K562 (cell line): ENCODE measurements around the gene TMC8. TPM values are rescaled to one million over a fixed set of nuclear protein-coding genes. Genes with fewer than 3 reads are reported as not detected.
A peak's percentile ranks its signal among the peaks of the same experiment; 100 is the strongest.

Experiments used
- ARHGAP35 ChIP-seq: fragments of 450-650 bp; IDR thresholded peaks from 2 replicates; pipeline ENCODE4 v1.6.1; 2018; ENCODE audit not compliant: partially characterized antibody
- ATF1 ChIP-seq, 2 experiments: fragments of 450-650 bp in 1 of 2; IDR thresholded peaks; 2 replicates each; pipeline ENCODE4 v1.6.1; 2016; ENCODE audit warnings: missing compliant biosample characterization in 1 of 2, missing genetic modification characterization in 1 of 2
- BRD9 ChIP-seq: fragments of 450-650 bp; IDR thresholded peaks from 2 replicates; pipeline ENCODE4 v1.6.1; 2018; ENCODE audit warnings: low read depth; ENCODE audit not compliant: partially characterized antibody
- DDX20 ChIP-seq: fragments of 450-650 bp; IDR thresholded peaks from 2 replicates; pipeline ENCODE4 v1.6.1; 2016; ENCODE audit warnings: missing genetic modification characterization, low read depth, mild to moderate bottlenecking, missing compliant biosample characterization, moderate library complexity
- ELF4 ChIP-seq: fragments of 450-650 bp; formaldehyde crosslinking; IDR thresholded peaks from 2 replicates; pipeline ENCODE4 v1.4.0; 2022; ENCODE audit warnings: missing genetic modification characterization
- ETV5 ChIP-seq: sonication (generic); formaldehyde crosslinking; IDR thresholded peaks from 2 replicates; pipeline ENCODE4 v1.4.0; 2020; ENCODE audit warnings: low read depth, mild to moderate bottlenecking, missing genetic modification reagents
- FIP1L1 ChIP-seq: fragments of 200-400 bp; formaldehyde crosslinking; IDR thresholded peaks from 2 replicates; pipeline ENCODE4 v1.6.1; 2018; ENCODE audit warnings: mild to moderate bottlenecking, low read depth, low read length; ENCODE audit not compliant: poor library complexity, severe bottlenecking
- GTF3C2 ChIP-seq: IDR thresholded peaks from 3 replicates; pipeline ENCODE4 v1.6.1; 2011; ENCODE audit warnings: borderline replicate concordance, mild to moderate bottlenecking, moderate library complexity; ENCODE audit not compliant: insufficient read length; ENCODE audit errors: extremely low read depth
- IRF1 ChIP-seq: sonication (generic); formaldehyde crosslinking; IDR thresholded peaks from 2 replicates; pipeline ENCODE4 v1.8.0; 2022; ENCODE audit warnings: missing genetic modification reagents, mild to moderate bottlenecking, borderline replicate concordance
- KLF13 ChIP-seq: fragments of 450-650 bp; IDR thresholded peaks from 2 replicates; pipeline ENCODE4 v1.6.1; 2016; ENCODE audit warnings: missing genetic modification characterization, low read depth, mild to moderate bottlenecking, missing compliant biosample characterization, moderate library complexity, borderline replicate concordance
- NFATC3 ChIP-seq: fragments of 450-650 bp; IDR thresholded peaks from 2 replicates; pipeline ENCODE4 v1.6.1; 2017; ENCODE audit warnings: mild to moderate bottlenecking
- NR0B1 ChIP-seq: fragments of 450-650 bp; IDR thresholded peaks from one replicate; pipeline ENCODE4 v1.6.1; 2018; ENCODE audit warnings: mild to moderate bottlenecking, moderate library complexity; ENCODE audit not compliant: partially characterized antibody
- POLR3G ChIP-seq: IDR thresholded peaks from 2 replicates; pipeline ENCODE4 v1.6.1; 2011; ENCODE audit not compliant: insufficient read length, insufficient replicate concordance; ENCODE audit errors: extremely low read depth
- PTRF ChIP-seq: fragments of 450-650 bp; IDR thresholded peaks from 2 replicates; pipeline ENCODE4 v1.6.1; 2016; ENCODE audit warnings: mild to moderate bottlenecking, missing genetic modification characterization, missing compliant biosample characterization
- RBFOX2 ChIP-seq: fragments of 200-400 bp; formaldehyde crosslinking; IDR thresholded peaks from 2 replicates; pipeline ENCODE4 v1.6.1; 2017; ENCODE audit warnings: low read depth, mild to moderate bottlenecking, low read length, moderate library complexity
- SIX5 ChIP-seq, 2 experiments: IDR thresholded peaks; 2 replicates each; pipeline ENCODE4 v1.6.1; 2011; ENCODE audit warnings: low read length in 2 of 2, borderline replicate concordance in 1 of 2, low read depth in 1 of 2, mild to moderate bottlenecking in 1 of 2, moderate library complexity in 1 of 2; ENCODE audit not compliant: insufficient read depth in 1 of 2
- SMAD1 ChIP-seq: fragments of 150-350 bp; IDR thresholded peaks from 2 replicates; pipeline ENCODE4 v1.6.1; 2014; ENCODE audit warnings: low read length, low read depth; ENCODE audit not compliant: partially characterized antibody
- SNIP1 ChIP-seq: fragments of 450-650 bp; IDR thresholded peaks from 2 replicates; pipeline ENCODE4 v1.7.1; 2017; ENCODE audit warnings: low read depth, mild to moderate bottlenecking
- TAF7 ChIP-seq: fragments of 450-650 bp; IDR thresholded peaks from 2 replicates; pipeline ENCODE4 v1.6.1; 2016; ENCODE audit warnings: missing genetic modification characterization, missing compliant biosample characterization
- THRAP3 ChIP-seq: fragments of 450-650 bp; IDR thresholded peaks from 2 replicates; pipeline ENCODE4 v1.6.1; 2016; ENCODE audit warnings: mild to moderate bottlenecking, inconsistent platforms, borderline replicate concordance
- ZFP1 ChIP-seq: fragments of 450-650 bp; formaldehyde crosslinking; IDR thresholded peaks from 2 replicates; pipeline ENCODE4 v1.4.0; 2020; ENCODE audit warnings: mild to moderate bottlenecking, mixed read lengths
- ZNF282 ChIP-seq: sonication (generic); formaldehyde crosslinking; IDR thresholded peaks from 2 replicates; pipeline ENCODE4 v1.8.1; 2023; ENCODE audit warnings: missing genetic modification reagents
- ZNF561 ChIP-seq: fragments of 450-650 bp; formaldehyde crosslinking; conservative IDR thresholded peaks from 2 replicates; pipeline ENCODE4 v1.4.0; 2020; ENCODE audit warnings: mild to moderate bottlenecking, moderate library complexity
- polyA plus RNA-seq, 8 experiments: library from polyadenylated mRNA; depleted of rRNA in 4 of 8; stranded (reverse) in 5 of 8; unstranded in 3 of 8; fragments of >200 nt; fragmentation: Nextera tagmentation in 2 of 8; fragmentation: Illumina TruSeq in 1 of 8; extraction: Ambion mirVana in 2 of 8; extraction: Trizol in 1 of 8; gene quantifications; 2 replicates each; pipeline versions ENCODE4 v1.2.1 to v1.2.3, GENCODE V29; 2011 to 2014; ENCODE audit warnings: inconsistent platforms in 1 of 8, missing spikeins in 1 of 8
- total RNA-seq, 7 experiments: library from RNA; depleted of rRNA in 6 of 7; stranded (reverse); fragments of >200 nt in 6 of 7; fragmentation: Illumina TruSeq in 2 of 7; extraction: Trizol in 2 of 7; gene quantifications; 2 replicates each; pipeline versions ENCODE4 v1.2.1 to v1.2.3, GENCODE V29; 2011 to 2021; ENCODE audit warnings: low replicate concordance in 1 of 7

TMC8 gene
- total and polyA plus RNA-seq, 9 of the 15 experiments (the other 6 are each of a cell fraction or from before 2014, with no cell fraction given), result 0.13 to 10.9 (median 2.8) TPM

- no peak for TF ChIP-seq IRF1 (CRISPR knock-in tag)
- TF ChIP-seq ZFP1 (CRISPR knock-in tag), result no peak
- no peak for TF ChIP-seq ELF4
- TF ChIP-seq SMAD1, result no peak
- 0 out of 2 replicates have a peak, but pooled peaks have one; percentile 28 for TF ChIP-seq KLF13
- TF ChIP-seq ETV5 (CRISPR knock-in tag), result peak; percentile 50; the same call in 1 of the 2 replicates
- no peak for TF ChIP-seq PTRF (tag)
- TF ChIP-seq DDX20 (tag), result no peak
- no peak for TF ChIP-seq ZNF561
- TF ChIP-seq RBFOX2, result peak; percentile 89
- TF ChIP-seq GTF3C2, result no peak
- TF ChIP-seq ATF1 (CRISPR knock-in tag; IDR thresholded peaks at IDR 0.05), result no peak
- TF ChIP-seq ATF1 (tag; IDR thresholded peaks at IDR 0.05), result 0 out of 2 replicates have a peak, but pooled peaks have one; percentile 11
- TF ChIP-seq NFATC3, result no peak
- TF ChIP-seq BRD9, result no peak
- no peak for TF ChIP-seq SIX5 (IDR thresholded peaks at IDR 0.05; ENCODE audit: borderline replicate concordance in 1 of 2, insufficient read depth in 1 of 2, low read depth in 1 of 2, low read length in 2 of 2)
- TF ChIP-seq SNIP1, result no peak
- TF ChIP-seq FIP1L1, result peak; percentile 28
- no peak for TF ChIP-seq POLR3G
- peak; percentile 51; the same call in 1 of the 2 replicates for TF ChIP-seq TAF7
- no peak for TF ChIP-seq THRAP3
- no peak for TF ChIP-seq ARHGAP35
- TF ChIP-seq ZNF282, result no peak
- no peak for TF ChIP-seq NR0B1
Measured at GRCh38 chr17:78140169-78141051, 9.8 kb downstream of the TMC8 start (continued).
